Endothelial cell of umbilical vein (primary cell): ENCODE results near the gene OR52N4. TPM values are rescaled to one million over a fixed set of nuclear protein-coding genes. Genes with fewer than 3 reads are reported as not detected.

Source experiments
- BruUV-seq: library from RNA; stranded (reverse); fragments of 400-500 nt; replicated peaks from 2 replicates; lab custom pipeline; 2021; lab: Mats Ljungman, UMichigan
- CTCF ChIA-PET: fragments of 300-600, 350-600 bp; sonication (Branson Sonifier 250); formaldehyde crosslinking; loops from one replicate; lab custom pipeline; 2021; ENCODE audit warnings: antibody characterized with exemption, inconsistent platforms; lab: Charles Lee
- POLR2A ChIA-PET: fragments of 300-600, 350-600 bp; sonication (Branson Sonifier 250); formaldehyde crosslinking; loops from one replicate; lab custom pipeline; 2021; ENCODE audit warnings: antibody characterized with exemption, inconsistent platforms; lab: Charles Lee
- DNase-seq: peaks from one replicate; pipeline ENCODE4 v3.0.0-alpha.2; 2011; ENCODE audit warnings: low read depth, low spot score
- FAIRE-seq: peaks from 2 replicates; lab custom pipeline; 2011; peaks lifted over from hg19 to GRCh38; lab: Jason Lieb, UNC
- H2AFZ ChIP-seq: 2 replicates; pipeline ENCODE4 v1.6.0; 2012; ENCODE audit warnings: low read depth, low read length, control low read depth, inconsistent platforms
- H3K27ac ChIP-seq: 2 replicates; pipeline ENCODE4 v1.5.1; 2011; ENCODE audit warnings: low read depth, mild to moderate bottlenecking, control low read depth, low read length, moderate library complexity; ENCODE audit not compliant: insufficient read depth
- H3K27me3 ChIP-seq, 2 experiments: 2 replicates each; pipeline versions ENCODE4 v1.6.0 to v1.6.1; 2011; ENCODE audit warnings: low read length in 2 of 2, mixed read lengths in 1 of 2; ENCODE audit not compliant: control insufficient read depth in 2 of 2, insufficient read depth in 2 of 2
- H3K36me3 ChIP-seq, 2 experiments: 2 replicates in 1 of 2; 3 replicates in 1 of 2; pipeline ENCODE4 v1.5.1; 2011; ENCODE audit warnings: low read length in 2 of 2, mild to moderate bottlenecking in 1 of 2, moderate library complexity in 1 of 2; ENCODE audit not compliant: control insufficient read depth in 2 of 2, insufficient read depth in 2 of 2; ENCODE audit errors: extremely low read depth in 1 of 2
- H3K4me1 ChIP-seq: 3 replicates; pipeline ENCODE4 v1.5.1; 2011; ENCODE audit warnings: mild to moderate bottlenecking, low read length; ENCODE audit not compliant: control insufficient read depth, insufficient read depth; ENCODE audit errors: extremely low read depth
- H3K4me2 ChIP-seq: 2 replicates; pipeline ENCODE4 v1.6.1; 2011; ENCODE audit warnings: low read length, control low read depth, mixed read lengths; ENCODE audit not compliant: insufficient read depth
- H3K4me3 ChIP-seq, 3 experiments: fragments of 200-600 bp in 1 of 3; sonication (generic), shearing (Covaris generic) in 1 of 3; replicated peaks in 1 of 3; 2 replicates each; pipeline ENCODE4 v1.5.1; 2011 to 2016; ENCODE audit warnings: control low read depth in 3 of 3, low read length in 3 of 3, mild to moderate bottlenecking in 2 of 3, inconsistent platforms in 1 of 3, low read depth in 1 of 3, moderate library complexity in 1 of 3; ENCODE audit not compliant: insufficient read depth in 1 of 3
- H3K79me2 ChIP-seq: 2 replicates; pipeline ENCODE4 v1.6.0; 2012; ENCODE audit warnings: low read length, inconsistent platforms; ENCODE audit not compliant: control insufficient read depth, insufficient read depth
- H3K9ac ChIP-seq: replicated peaks from 2 replicates; pipeline ENCODE3; 2011; ENCODE audit warnings: low read length, control low read depth; ENCODE audit not compliant: insufficient read depth; ENCODE audit errors: extremely low read depth
- H3K9me1 ChIP-seq: replicated peaks from 3 replicates; pipeline ENCODE4 v1.6.0; 2011; ENCODE audit warnings: mild to moderate bottlenecking, low read length; ENCODE audit not compliant: control insufficient read depth, insufficient read depth; ENCODE audit errors: extremely low read depth
- H3K9me3 ChIP-seq: replicated peaks from 2 replicates; pipeline ENCODE4 v1.5.1; 2012; ENCODE audit warnings: low read length, inconsistent platforms; ENCODE audit not compliant: control insufficient read depth, insufficient read depth
- H4K20me1 ChIP-seq: replicated peaks from 2 replicates; pipeline ENCODE3; 2011; ENCODE audit warnings: mild to moderate bottlenecking, low read length; ENCODE audit not compliant: control insufficient read depth, insufficient read depth; ENCODE audit errors: extremely low read depth
- EZH2 ChIP-seq: IDR thresholded peaks from 2 replicates; pipeline ENCODE4 v1.6.1; 2012; ENCODE audit warnings: borderline replicate concordance, low read depth, mild to moderate bottlenecking, moderate library complexity, low read length, inconsistent platforms; ENCODE audit not compliant: severe bottlenecking
- FOS ChIP-seq: IDR thresholded peaks from 2 replicates; pipeline ENCODE4 v1.6.1; 2011; ENCODE audit warnings: mild to moderate bottlenecking, low read length, moderate library complexity, borderline replicate concordance; ENCODE audit not compliant: insufficient read depth
- GATA2 ChIP-seq: IDR thresholded peaks from 2 replicates; pipeline ENCODE4 v1.7.0; 2011; ENCODE audit warnings: low read depth, mild to moderate bottlenecking, moderate library complexity, mixed read lengths, low read length; ENCODE audit not compliant: insufficient read length, insufficient read depth
- JUN ChIP-seq: IDR thresholded peaks from 2 replicates; pipeline ENCODE4 v1.6.1; 2011; ENCODE audit warnings: borderline replicate concordance, low read depth; ENCODE audit not compliant: insufficient read length, insufficient read depth
- MAX ChIP-seq: IDR thresholded peaks from 2 replicates; pipeline ENCODE4 v1.6.1; 2011; ENCODE audit not compliant: insufficient read depth, insufficient read length
- MYC ChIP-seq: IDR thresholded peaks from one replicate; pipeline ENCODE4 v1.6.1; 2011; ENCODE audit warnings: mild to moderate bottlenecking, low read depth, low read length
- POLR2A ChIP-seq: IDR thresholded peaks from 2 replicates; pipeline ENCODE4 v1.6.1; 2012; ENCODE audit warnings: low read depth, mild to moderate bottlenecking, control low read depth, low read length
- POLR2AphosphoS5 ChIP-seq: IDR thresholded peaks from 2 replicates; pipeline ENCODE4 v1.6.1; 2012; ENCODE audit warnings: low read depth, mild to moderate bottlenecking, control low read depth, low read length, moderate library complexity; ENCODE audit not compliant: insufficient read depth
- dilution Hi-C: fragments of 300-500 bp; cut with MboI; formaldehyde crosslinking; loops from one replicate; pipeline ENCODE4 v1.15.0; 2019; ENCODE audit warnings: low sequenced_read_pairs; ENCODE audit not compliant: extremely low pct_ligation_motif_present
- intact Hi-C: fragments of 100-400 bp; cut with micrococcal nuclease; formaldehyde crosslinking; loops from one replicate; pipeline ENCODE4 v1.10.0; 2022
- polyA plus RNA-seq, 4 experiments: library from polyadenylated mRNA; depleted of rRNA in 3 of 4; stranded (reverse) in 3 of 4; unstranded in 1 of 4; fragments of >200 nt; gene quantifications; 2 replicates each; pipeline versions ENCODE4 v1.2.1 to v1.2.3, GENCODE V29; 2011 to 2012; ENCODE audit warnings: missing spikeins in 1 of 4
- total RNA-seq: library from RNA; stranded (reverse); gene quantifications from 2 replicates; pipeline ENCODE4 v1.2.3, GENCODE V29; 2021
- TF ChIP-seq, protein P1 (sequence below), 2 donors: IDR thresholded peaks; 1 replicate in 1 of 2; 2 replicates in 1 of 2; pipeline ENCODE4 v1.5.1; 2011; ENCODE audit warnings: low read length in 2 of 2, mild to moderate bottlenecking in 2 of 2, moderate library complexity in 2 of 2, control low read depth in 1 of 2, inconsistent platforms in 1 of 2, low read depth in 1 of 2; ENCODE audit not compliant: insufficient read depth in 1 of 2; ENCODE audit errors: extremely low read depth in 1 of 2

OR52N4 gene
- total and polyA plus RNA-seq, 2 donors (not counting 3 experiments of a cell fraction or from before 2014, with no cell fraction given) = 0.10 TPM; not detected in 1

GRCh38 chr11:5749836-5750235 lies 4.2 kb upstream of the OR52N4 start:
- TF ChIP-seq FOS (no peak), GATA2 (no peak), MYC (no peak), JUN (no peak)

DNA sequence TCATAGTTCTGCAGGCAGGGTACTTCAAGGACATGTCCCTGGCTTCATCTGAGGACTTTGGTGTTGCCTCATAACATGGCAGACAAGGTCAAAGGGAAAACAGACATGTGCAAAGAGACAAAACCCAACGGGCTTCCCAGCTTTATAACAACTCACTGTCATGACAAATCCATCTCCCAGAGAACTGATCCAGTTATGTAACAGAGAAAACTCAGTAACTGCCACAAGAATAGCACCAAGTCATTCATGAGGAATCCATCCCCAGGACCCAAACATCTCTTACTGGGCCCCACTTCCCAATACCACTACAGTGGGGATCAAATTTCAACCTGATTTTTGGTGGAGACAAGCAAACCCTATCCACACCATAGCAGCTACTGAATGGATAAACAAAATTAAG lies 13.0 kb downstream of the OR52N4 start:
- Histone ChIP-seq H4K20me1 (no peaks in the 10 kb centered on the region), H3K4me2 (no peak overlapping the region), H2AFZ (no peak overlapping the region), H3K9ac (no peak overlapping the region), H3K79me2 (no peaks in the 10 kb centered on the region), H3K4me3 (no peak overlapping the region), H3K4me1 (no peaks in the 10 kb centered on the region), H3K9me1 (no peaks in the 10 kb centered on the region), H3K36me3 (no peaks in the 10 kb centered on the region), H3K27me3 (no peaks in the 10 kb centered on the region), H3K9me3 (no peaks in the 10 kb centered on the region), H3K27ac (no peak overlapping the region)
- POLR2A ChIA-PET = no interaction called here
- DNase-seq = no peak
- no peak for FAIRE-seq
- TF ChIP-seq, protein P1, sequence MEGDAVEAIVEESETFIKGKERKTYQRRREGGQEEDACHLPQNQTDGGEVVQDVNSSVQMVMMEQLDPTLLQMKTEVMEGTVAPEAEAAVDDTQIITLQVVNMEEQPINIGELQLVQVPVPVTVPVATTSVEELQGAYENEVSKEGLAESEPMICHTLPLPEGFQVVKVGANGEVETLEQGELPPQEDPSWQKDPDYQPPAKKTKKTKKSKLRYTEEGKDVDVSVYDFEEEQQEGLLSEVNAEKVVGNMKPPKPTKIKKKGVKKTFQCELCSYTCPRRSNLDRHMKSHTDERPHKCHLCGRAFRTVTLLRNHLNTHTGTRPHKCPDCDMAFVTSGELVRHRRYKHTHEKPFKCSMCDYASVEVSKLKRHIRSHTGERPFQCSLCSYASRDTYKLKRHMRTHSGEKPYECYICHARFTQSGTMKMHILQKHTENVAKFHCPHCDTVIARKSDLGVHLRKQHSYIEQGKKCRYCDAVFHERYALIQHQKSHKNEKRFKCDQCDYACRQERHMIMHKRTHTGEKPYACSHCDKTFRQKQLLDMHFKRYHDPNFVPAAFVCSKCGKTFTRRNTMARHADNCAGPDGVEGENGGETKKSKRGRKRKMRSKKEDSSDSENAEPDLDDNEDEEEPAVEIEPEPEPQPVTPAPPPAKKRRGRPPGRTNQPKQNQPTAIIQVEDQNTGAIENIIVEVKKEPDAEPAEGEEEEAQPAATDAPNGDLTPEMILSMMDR (IDR thresholded peaks at IDR 0.05; ENCODE audit: extremely low read depth in 1 of 2, insufficient read depth in 1 of 2, low read depth in 1 of 2, low read length in 2 of 2) = no peak
- TF ChIP-seq EZH2 = no peak
- no peak for TF ChIP-seq FOS
- TF ChIP-seq JUN = no peak
- no peak for TF ChIP-seq POLR2AphosphoS5
- TF ChIP-seq MYC = no peak
- TF ChIP-seq MAX = no peak
- no peak for TF ChIP-seq POLR2A
- no peak for TF ChIP-seq GATA2
- dilution Hi-C loops (no loop called here), intact Hi-C loops (no loop called here)
- CTCF ChIA-PET = no interaction called here
- no TSS peak for BruUV-seq

More at GRCh38 chr11:5749836-5750235, 4.2 kb upstream of the OR52N4 start:
- ChIA-PET POLR2A (no interaction called here), CTCF (no interaction called here)
- Histone ChIP-seq H3K27me3 (peaks cover 3 to 5% of the 10 kb centered on the region in 2 experiments), H3K27ac (no peak overlapping the region), H4K20me1 (no peaks in the 10 kb centered on the region), H3K9me1 (no peaks in the 10 kb centered on the region), H3K4me3 (no peak overlapping the region), H3K9ac (no peak overlapping the region), H2AFZ (no peak overlapping the region), H3K36me3 (no peaks in the 10 kb centered on the region), H3K79me2 (no peaks in the 10 kb centered on the region), H3K4me1 (no peaks in the 10 kb centered on the region), H3K9me3 (no peaks in the 10 kb centered on the region), H3K4me2 (no peak overlapping the region)
- DNase-seq (no peak), FAIRE-seq (no peak)
- intact Hi-C loops = no loop called here
- no TSS peak for BruUV-seq
- dilution Hi-C loops = no loop called here
